OCI-LY3 (cell line): Measurements from ENCODE around the gene SOX13.

Experiments
- EZH2phosphoT487 ChIP-seq: fragments of 200-600 bp; shearing (Covaris generic); IDR thresholded peaks from 2 replicates; pipeline ENCODE4 v1.6.1; 2018; ENCODE audit warnings: antibody characterized with exemption, mixed run types, low read depth
- TF ChIP-seq, protein P1 (sequence below): fragments of 200-600, 300-600 bp; sonication (generic); IDR thresholded peaks from 2 replicates; pipeline ENCODE4 v1.5.1; 2014; ENCODE audit warnings: antibody characterized with exemption, low read length, low read depth

DNA sequence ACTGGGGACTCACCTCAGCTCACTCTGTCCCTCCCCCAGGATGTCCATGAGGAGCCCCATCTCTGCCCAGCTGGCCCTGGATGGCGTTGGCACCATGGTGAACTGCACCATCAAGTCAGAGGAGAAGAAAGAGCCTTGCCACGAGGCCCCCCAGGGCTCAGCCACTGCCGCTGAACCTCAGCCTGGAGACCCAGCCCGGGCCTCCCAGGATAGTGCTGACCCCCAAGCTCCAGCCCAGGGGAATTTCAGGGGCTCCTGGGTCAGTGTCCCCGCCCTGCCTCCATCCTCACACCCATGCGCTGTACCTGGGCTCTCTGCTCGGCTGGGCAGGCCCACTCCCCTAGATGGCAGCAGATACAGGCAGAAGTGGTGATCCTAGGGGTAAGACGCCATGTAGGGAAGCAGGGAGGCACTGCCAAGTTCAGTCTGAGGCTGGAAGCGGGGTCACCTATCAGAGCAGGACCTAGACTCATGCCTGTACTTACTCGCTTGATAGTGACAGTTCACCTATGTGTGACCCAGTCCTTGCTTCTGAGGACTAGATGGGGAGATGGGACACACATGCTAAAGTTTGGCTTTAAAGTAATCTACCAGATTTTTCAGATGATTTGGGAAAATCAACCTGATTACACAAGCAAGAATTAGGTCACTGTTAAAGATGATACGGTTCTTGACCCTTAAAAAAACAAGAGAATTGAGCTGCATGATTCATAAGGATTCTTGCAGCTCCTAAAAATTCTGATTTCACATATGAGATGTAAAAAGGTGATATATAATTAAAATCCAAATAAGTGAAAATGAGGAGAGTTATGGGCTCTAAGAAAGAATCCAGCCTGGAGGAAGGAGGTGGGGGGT, 40.2 kb downstream of the SOX13 start:
- TF ChIP-seq, protein P1, sequence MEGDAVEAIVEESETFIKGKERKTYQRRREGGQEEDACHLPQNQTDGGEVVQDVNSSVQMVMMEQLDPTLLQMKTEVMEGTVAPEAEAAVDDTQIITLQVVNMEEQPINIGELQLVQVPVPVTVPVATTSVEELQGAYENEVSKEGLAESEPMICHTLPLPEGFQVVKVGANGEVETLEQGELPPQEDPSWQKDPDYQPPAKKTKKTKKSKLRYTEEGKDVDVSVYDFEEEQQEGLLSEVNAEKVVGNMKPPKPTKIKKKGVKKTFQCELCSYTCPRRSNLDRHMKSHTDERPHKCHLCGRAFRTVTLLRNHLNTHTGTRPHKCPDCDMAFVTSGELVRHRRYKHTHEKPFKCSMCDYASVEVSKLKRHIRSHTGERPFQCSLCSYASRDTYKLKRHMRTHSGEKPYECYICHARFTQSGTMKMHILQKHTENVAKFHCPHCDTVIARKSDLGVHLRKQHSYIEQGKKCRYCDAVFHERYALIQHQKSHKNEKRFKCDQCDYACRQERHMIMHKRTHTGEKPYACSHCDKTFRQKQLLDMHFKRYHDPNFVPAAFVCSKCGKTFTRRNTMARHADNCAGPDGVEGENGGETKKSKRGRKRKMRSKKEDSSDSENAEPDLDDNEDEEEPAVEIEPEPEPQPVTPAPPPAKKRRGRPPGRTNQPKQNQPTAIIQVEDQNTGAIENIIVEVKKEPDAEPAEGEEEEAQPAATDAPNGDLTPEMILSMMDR = no peak
- TF ChIP-seq EZH2phosphoT487 = no peak
